ENCODE data around the gene KBTBD2.
"Not testable (repeated sequence)": the region's sequence is repeated elsewhere in the genome, so short reads cannot be mapped to it uniquely, and the experiment has no call there.

KBTBD2 gene

GRCh38 chr7:32893722-32894121 is 2.2 kb upstream of the KBTBD2 start:
- no peak for DNase-seq (ENCODE audit: low read depth in 1 of 2, low spot score in 1 of 2)

GRCh38 chr7:32893207-32893524 is 1.6 kb upstream of the KBTBD2 start:
- no peak for DNase-seq (ENCODE audit: low read depth in 1 of 2, low spot score in 1 of 2)

GRCh38 chr7:32892521-32893206 is 1.1 kb upstream of the KBTBD2 start:
- peak; percentile 31 to 35 for DNase-seq (ENCODE audit: low read depth in 1 of 2, low spot score in 1 of 2)

- DNase-seq (ENCODE audit: low read depth in 1 of 2, low spot score in 1 of 2), result peak; percentile 95 to 98
Observed at GRCh38 chr7:32891800-32892520, 400 bp upstream of the KBTBD2 start.

GRCh38 chr7:32890793-32891042 is 842 bp downstream of the KBTBD2 start:
- DNase-seq (ENCODE audit: low read depth in 1 of 2, low spot score in 1 of 2), result no peak

GRCh38 chr7:32890010-32890792 is 1.4 kb downstream of the KBTBD2 start:
- DNase-seq (ENCODE audit: low read depth in 1 of 2, low spot score in 1 of 2), result peak in 1 of 2 donors; percentile 2

- no peak for DNase-seq (ENCODE audit: low read depth in 1 of 2, low spot score in 1 of 2)
Observed at GRCh38 chr7:32888505-32888904, 3.1 kb downstream of the KBTBD2 start.

- no peak for DNase-seq (ENCODE audit: low read depth in 1 of 2, low spot score in 1 of 2)
Observed at GRCh38 chr7:32887395-32887794, 4.2 kb downstream of the KBTBD2 start.

GRCh38 chr7:32881074-32881982 is 10.2 kb downstream of the KBTBD2 start:
- DNase-seq (ENCODE audit: low read depth in 1 of 2, low spot score in 1 of 2), result no peak

- no peak for DNase-seq (ENCODE audit: low read depth in 1 of 2, low spot score in 1 of 2)
Observed at GRCh38 chr7:32879460-32879859, 12.1 kb downstream of the KBTBD2 start.

GRCh38 chr7:32878023-32878422 is 13.5 kb downstream of the KBTBD2 start:
- DNase-seq (ENCODE audit: low read depth in 1 of 2, low spot score in 1 of 2), result not testable (repeated sequence)

GRCh38 chr7:32872421-32872820 is 19.1 kb downstream of the KBTBD2 start:
- DNase-seq (ENCODE audit: low read depth in 1 of 2, low spot score in 1 of 2), result no peak

GRCh38 chr7:32871624-32872371 is 19.8 kb downstream of the KBTBD2 start:
- no peak for DNase-seq (ENCODE audit: low read depth in 1 of 2, low spot score in 1 of 2)

- no peak for DNase-seq (ENCODE audit: low read depth in 1 of 2, low spot score in 1 of 2)
Observed at GRCh38 chr7:32870298-32870697, 21.3 kb downstream of the KBTBD2 start.

- no peak for DNase-seq (ENCODE audit: low read depth in 1 of 2, low spot score in 1 of 2)
Observed at GRCh38 chr7:32869716-32870115, 21.8 kb downstream of the KBTBD2 start.

GRCh38 chr7:32868116-32868515 is 23.4 kb downstream of the KBTBD2 start:
- no peak for DNase-seq (ENCODE audit: low read depth in 1 of 2, low spot score in 1 of 2)

GRCh38 chr7:32865448-32866030 is 26.0 kb downstream of the KBTBD2 start:
- no peak for DNase-seq (ENCODE audit: low read depth in 1 of 2, low spot score in 1 of 2)

GRCh38 chr7:32863872-32864271 is 27.7 kb downstream of the KBTBD2 start:
- not testable (repeated sequence) for DNase-seq (ENCODE audit: low read depth in 1 of 2, low spot score in 1 of 2)

GRCh38 chr7:32860090-32860489 is 31.5 kb downstream of the KBTBD2 start:
- DNase-seq (ENCODE audit: low read depth in 1 of 2, low spot score in 1 of 2), result no peak

- DNase-seq (ENCODE audit: low read depth in 1 of 2, low spot score in 1 of 2), result no peak
Observed at GRCh38 chr7:32858648-32859047, 32.9 kb downstream of the KBTBD2 start.
